ENCODE measurements around the gene TMEM52B.

The TMEM52B gene

DNA sequence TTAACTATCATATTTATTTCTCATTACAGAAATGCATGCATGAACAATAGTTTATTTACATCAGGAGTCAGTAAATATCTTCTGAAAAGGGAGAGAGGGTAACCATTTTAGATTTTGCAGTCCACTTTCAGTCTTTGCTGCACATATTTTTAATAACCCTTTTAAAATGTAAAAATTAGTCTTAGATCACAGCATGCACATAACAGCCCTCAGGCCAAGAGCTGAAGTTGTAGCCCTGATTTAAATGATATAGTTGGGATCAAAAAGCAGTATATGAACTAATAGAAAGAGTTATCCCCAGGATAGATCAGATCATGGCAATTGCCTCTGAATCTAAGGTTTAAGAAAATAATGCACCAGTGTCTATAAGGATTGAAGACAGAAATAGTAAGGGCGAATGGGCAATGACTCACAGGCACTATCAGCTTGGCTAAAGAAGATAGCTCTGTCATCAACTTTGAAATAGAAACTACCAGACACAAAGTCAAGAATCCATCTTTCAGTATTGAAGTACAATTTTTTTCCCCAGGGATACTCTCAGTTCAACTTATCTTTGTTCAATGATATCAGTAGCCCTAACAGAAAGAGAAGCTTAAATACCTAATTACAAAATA lies 35.7 kb upstream of the TMEM52B start:
- TF ChIP-seq, protein P1, sequence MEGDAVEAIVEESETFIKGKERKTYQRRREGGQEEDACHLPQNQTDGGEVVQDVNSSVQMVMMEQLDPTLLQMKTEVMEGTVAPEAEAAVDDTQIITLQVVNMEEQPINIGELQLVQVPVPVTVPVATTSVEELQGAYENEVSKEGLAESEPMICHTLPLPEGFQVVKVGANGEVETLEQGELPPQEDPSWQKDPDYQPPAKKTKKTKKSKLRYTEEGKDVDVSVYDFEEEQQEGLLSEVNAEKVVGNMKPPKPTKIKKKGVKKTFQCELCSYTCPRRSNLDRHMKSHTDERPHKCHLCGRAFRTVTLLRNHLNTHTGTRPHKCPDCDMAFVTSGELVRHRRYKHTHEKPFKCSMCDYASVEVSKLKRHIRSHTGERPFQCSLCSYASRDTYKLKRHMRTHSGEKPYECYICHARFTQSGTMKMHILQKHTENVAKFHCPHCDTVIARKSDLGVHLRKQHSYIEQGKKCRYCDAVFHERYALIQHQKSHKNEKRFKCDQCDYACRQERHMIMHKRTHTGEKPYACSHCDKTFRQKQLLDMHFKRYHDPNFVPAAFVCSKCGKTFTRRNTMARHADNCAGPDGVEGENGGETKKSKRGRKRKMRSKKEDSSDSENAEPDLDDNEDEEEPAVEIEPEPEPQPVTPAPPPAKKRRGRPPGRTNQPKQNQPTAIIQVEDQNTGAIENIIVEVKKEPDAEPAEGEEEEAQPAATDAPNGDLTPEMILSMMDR (conservative IDR thresholded peaks at IDR 0.05): no peak
- no peak overlapping the region for H3K27ac ChIP-seq

DNA sequence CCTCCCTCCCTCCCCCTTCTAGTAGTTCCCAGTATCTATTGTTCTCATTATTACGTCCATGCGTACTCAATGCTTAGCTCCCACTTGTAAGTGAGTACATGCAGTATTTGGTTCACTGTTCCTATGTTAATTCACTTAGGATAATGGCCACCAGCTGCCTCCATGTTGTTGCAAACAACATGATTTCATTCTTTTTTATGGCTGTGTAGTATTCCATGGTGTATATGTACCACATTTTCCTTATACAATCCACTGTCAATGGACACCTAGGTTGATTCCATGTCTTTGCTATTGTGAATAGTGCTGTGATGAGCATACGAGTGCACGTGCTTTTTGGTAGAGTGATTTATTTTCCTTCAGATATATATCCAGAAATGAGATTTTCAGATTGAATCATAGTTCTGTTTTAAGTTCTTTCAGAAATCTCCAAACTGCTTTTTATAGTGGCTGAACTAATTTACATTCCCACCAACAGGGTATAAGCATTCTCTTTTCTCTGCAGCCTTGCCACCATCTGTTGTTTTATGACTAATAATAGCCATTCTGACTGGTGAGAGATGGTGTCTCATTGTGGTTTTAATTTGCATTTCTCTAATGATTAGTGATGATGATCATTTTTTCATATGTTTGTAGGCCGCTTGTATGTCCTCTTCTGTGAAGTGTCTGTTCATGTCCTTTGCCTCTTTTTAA lies 31.0 kb upstream of the TMEM52B start:
- no peak overlapping the region for H3K27ac ChIP-seq
- TF ChIP-seq, protein P1 (conservative IDR thresholded peaks at IDR 0.05): no peak

DNA sequence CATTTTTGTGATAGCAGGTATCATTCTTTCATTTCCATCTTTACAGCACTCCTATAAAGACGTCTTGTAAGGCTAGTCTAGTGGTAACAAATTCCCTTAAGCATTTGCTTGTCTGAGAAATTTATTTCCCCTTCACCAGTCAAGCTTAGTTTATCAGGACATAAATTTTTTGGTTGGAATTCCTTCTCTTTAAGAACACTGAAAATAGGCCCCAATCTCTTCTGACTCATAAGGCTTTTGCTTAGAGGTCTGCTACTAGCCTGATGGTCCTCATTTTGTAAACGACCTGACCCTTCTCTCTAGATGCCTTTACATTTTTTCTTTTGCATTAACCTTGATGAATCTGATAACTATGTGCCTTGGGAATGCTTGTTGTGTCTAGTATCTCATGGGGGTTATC lies 27.2 kb upstream of the TMEM52B start:
- TF ChIP-seq, protein P1 (conservative IDR thresholded peaks at IDR 0.05): no peak
- H3K27ac ChIP-seq: no peak overlapping the region

DNA sequence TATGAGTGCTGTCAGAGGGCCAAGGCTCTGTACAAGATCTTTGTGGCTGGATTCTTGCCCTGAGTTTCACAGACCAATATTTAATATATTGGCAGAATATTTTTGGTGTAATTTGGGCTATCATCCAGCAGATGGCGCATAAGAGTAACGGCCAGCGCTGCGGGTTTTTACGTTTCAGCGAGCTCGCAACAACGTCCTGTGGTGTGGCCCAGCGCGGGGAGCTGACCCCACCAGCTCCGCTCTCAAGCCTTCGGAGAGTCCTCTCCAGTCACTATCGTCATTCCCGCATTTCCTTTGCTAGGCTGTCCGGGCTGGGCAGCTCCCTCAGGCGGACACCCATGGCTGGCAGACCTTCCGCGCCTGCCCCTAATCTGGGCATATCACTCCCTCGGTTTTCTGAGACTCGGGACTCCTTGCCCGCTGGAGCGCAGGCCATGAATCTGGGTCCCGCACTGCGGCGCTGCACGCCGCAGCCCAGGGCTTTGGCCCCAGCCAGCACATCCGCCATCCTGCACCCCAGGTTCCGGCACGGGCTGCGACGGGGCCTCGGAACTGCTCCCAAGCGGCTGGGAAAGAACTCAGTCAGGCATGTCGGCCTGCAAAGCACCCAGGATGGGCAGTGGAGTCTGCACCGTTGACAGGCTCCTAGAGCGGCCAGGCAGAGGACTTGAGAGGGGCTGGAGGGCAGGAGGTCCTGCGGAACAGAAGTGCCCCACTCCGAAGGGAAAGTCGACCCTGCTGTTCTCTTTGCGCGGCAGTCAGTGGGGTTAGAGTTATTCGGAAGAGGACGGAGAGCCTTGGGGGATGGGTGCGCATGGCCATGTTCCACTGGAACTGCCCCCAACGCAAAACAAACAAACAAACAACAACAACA lies 25.3 kb upstream of the TMEM52B start:
- H3K27ac ChIP-seq: peak overlapping the region; percentile 16; the same call in 1 of the 2 replicates
- TF ChIP-seq, protein P1 (conservative IDR thresholded peaks at IDR 0.05): peak; percentile 94

DNA sequence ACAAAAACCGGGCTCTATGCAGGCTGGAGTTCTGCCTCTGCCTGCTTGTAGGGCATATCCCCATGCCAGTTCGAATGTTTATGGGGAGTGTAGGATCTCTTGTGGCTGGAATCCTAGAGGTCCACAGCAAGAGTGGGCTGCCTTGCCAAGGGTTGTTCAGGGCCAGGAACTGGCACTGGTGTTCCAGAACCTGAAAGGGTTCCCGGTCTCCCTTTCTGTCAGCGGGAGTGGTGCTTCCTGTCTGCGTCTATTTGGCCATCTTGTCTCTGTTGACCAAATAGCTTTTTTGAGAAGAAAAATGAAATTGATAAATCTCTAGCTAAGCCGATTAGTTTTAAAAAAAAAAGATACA lies 24.7 kb upstream of the TMEM52B start:
- H3K27ac ChIP-seq: no peak overlapping the region
- TF ChIP-seq, protein P1 (conservative IDR thresholded peaks at IDR 0.05): no peak

DNA sequence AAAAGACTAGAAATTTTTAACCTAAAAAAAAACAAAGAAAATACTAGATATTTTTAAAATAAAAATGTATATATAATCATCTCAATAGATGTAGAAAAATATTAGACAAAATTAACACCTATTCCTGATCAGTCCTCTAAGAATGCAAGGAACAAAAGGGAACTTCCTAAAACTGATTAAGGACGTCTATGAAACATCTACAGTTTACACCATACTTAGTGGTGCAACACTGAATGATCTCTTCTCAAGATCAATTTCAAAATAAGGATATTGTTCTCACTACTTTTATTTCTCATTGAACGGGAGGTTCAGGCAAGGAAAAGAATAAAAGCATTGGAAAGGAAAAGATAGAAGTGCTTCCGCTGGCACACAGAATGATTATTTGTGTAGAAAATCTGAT lies 22.9 kb upstream of the TMEM52B start:
- TF ChIP-seq, protein P1 (conservative IDR thresholded peaks at IDR 0.05): no peak
- no peak overlapping the region for H3K27ac ChIP-seq

DNA sequence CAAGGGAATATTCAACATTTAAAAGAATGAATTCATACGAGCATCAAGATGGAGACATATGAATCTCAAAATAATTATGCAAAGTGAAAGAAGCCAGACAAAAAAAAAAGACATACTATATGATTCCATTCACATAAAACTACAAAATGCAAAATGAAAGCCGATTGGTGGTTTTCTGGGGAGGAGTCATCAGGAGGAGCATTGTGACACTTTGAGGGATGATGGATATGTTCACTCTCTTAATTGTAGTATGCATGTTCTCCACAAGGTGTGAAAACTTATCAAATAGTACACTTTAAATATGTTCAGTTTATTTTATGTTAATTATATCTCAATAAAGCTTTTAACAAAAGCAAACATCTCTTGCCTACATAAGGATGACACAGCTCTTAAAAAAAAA lies 20.4 kb upstream of the TMEM52B start:
- TF ChIP-seq, protein P1 (conservative IDR thresholded peaks at IDR 0.05): no peak
- H3K27ac ChIP-seq: no peak overlapping the region
